Smooth muscle cell of the brain vasculature (primary cell): Measurements from ENCODE around the gene ZNF668.
"Not testable (repeated sequence)": the region's sequence is repeated elsewhere in the genome, so short reads cannot be mapped to it uniquely, and the experiment has no call there.

Experiments used
- DNase-seq: peaks from one replicate; pipeline ENCODE4 v3.0.0-alpha.2; 2012; ENCODE audit warnings: low read depth, low spot score

Gene ZNF668

DNA sequence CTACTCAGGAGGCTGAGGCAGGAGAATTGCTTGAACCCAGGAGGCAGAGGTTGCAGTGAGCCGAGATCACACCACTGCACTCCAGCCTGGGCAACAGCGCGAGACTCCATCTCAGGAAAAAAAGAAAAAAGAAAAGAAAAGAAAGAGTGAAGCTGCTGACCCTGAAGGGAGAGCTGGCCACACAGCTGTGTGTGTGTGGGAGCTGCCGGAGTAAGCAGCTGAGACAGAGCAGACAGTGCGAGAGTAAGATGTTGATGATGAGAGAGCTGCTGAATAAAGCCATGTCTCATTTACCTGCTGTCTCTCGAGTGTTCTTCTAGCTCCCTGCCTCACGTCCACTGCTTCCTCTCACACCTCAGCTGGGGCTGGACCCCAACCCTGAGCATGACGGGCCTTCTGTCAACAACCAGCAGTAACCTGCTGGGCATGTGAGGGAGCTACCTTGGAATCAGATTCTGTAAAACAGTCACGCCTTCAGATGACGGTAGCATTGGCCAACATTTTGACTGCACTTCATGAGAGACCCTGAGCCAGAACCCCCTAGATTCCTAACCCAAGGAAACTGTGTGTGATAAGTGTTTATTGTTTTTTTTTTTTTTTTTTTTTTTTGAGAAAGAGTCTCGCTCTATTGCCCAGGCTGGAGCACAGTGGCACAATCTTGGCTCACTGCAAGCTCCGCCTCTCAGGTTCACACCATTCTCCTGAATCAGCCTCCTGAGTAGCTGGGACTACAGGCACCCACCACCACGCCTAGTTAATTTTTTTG is 27.0 kb upstream of the ZNF668 start:
- DNase-seq, result not testable (repeated sequence)

DNA sequence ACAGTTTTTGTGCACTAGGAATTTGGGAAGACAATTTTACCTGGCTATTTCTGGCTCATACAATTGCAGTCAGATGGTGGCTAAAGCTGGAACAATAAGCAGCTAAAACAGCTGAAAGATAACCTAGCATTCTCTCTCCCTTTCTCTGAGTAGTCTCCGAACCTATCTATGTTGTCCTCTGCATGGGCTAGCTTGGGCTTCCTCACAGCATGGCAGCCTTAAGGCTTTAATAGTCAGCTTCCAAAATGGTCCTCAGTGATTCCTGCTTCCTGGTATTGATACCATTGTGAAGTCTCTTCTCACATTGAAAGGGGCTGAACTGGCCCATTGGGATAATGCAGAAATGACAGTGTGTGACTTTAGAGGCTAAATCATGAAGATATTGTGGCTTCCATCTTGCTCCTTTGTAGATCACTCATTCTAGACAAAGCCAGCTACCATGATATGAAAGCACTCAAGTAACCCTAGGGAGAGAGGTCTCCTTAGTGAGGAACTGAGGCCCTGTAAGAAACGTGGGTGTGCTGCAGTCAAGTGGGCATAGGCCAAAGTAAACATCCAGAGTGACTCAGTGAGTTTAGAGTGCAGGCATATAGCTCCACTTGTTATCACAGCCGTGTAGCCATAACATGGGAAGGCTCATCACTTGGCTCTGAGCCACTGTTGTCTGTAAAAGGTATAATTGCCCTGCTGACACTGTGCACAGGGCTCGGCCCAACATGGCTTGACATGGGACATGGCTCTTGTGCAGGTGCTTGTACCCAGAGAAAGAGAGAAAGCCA is 26.0 kb upstream of the ZNF668 start:
- no peak for DNase-seq

DNA sequence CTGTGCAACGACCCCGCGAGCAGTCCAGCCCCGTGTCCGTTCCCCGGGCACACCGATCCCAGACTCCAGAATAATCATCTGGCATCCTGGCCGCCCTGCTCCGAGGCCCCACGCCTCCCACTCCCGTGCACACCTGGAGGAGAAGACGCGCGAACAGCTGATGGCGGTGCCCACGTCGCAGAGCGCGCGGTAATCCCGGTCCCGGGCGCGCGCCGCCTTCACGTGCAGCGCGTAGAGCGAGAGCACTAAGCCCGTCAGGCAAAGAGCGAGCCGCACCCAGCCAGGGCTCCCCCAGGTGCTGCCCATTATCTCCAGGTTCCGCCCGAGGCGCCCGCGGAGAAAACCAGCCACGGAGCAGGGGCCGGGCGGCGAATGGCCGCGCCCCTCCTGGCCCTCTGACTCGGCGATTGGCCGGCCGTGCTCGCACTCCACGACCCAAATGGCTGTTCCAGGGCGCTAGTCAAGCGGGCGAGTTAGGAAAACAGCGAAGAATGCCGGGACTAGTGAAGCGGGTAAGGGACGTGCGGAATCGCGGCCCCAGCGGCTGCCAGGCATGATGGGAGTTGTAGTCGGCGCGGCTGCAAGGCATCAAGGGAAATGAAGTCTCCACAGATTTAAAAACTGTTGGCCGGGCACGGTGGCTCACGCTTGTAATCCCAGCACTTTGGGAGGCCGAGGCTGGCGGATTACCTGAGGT is 20.5 kb upstream of the ZNF668 start, which contains the start of gene VKORC1:
VKORC1 (minus strand) TSS at position 374 of the 697 bp plus-strand sequence; CDS start at position 306, 68 bp downstream.
- DNase-seq, result peak; percentile 94

DNA sequence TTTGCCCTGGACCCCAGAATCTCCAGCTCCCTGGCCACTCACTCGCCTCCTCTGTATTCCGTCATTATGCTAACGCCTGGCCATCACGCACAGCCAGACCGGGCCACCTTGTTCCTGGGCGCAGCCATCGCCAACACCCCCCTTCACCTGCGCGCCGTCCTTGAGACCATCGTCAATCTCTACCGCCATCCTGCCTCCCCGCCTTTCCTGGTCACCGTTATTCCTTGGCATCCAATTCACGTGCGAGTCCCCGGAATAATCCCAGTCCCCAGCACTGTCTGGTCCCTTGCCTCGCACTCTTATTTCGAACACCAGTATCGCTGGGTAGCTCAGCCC is 20.0 kb upstream of the ZNF668 start:
- no peak for DNase-seq

DNA sequence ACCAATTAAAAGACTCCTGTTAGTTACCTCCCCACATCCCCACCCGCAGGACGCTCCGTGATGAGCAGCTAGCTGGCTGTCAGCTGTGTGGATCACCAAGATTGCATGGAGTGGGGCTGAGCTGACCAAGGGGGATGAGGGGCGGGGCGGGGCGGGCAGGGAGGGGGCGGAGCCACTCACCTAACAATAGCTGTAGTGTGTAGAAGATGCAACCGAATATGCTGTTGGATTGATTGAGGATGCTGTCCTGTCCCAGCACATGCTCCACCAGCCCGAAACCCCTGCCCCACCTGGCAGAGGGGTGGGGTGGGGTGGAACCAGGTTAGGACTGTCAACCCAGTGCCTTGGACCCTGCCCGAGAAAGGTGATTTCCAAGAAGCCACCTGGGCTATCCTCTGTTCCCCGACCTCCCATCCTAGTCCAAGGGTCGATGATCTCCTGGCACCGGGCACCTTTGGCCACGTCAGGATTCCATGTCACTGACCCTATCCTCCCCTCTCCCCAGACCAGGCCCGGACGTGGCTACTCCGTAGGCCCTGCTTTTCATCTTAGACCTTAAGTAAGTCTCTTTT is 19.2 kb upstream of the ZNF668 start:
- no peak for DNase-seq

DNA sequence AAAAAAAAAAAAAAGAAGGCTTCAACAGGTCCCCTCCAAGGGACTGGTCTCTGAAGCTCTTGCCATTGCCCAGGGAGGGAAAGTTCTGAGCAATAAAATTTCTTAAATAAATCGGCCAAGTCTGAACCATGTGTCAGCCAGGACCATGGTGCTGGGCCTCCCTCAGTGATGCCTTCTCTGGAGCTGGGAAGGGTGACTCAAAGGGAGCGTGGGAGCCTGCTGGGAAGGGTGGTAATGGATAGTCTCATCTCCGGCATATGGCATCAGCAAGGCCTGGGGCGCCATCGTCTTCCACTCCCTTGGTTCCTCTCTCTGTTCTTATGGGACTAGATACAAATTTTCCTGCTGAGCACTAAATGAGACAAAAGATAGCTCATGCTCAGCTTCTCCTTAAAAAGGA is 18.3 kb upstream of the ZNF668 start:
- no peak for DNase-seq

DNA sequence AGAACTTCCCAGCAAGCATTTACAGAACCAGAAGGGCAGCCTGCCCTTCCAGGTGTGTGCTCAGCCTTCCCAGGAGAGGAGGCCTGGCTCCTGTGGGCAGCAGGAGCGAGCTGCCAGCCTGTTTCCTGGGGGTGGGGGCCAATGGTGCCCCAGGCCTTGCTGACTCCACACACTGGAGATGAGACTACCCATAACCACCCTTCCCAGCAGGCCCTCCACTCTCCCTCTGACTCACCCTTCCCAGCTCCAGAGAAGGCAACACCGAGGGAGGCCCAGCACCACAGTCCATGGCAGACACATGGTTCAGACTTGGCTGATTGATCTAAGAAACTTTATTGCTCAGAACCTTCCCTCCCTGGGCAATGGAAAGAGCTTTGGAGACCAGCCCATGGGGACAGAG is 16.5 kb upstream of the ZNF668 start:
- no peak for DNase-seq

DNA sequence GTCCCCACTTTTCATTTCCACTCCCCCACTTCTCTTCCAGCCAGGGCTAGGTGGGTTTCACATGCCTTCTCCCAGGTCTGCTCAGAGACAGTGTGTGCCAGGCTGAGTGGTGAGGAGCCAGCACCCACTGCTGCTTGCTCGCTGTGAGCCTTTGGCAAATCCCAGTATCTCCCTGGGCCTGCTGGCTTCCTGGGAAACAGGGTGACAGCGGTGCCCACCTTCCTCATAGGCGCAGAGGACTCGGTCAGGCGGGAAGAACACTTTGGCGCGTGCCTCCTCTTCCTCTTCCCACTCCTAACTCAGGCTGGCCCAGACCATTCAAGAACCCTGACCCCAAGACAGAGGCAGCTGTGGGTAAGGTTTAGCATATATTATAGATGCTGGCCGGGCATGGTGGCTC is 15.2 kb upstream of the ZNF668 start:
- DNase-seq, result no peak

DNA sequence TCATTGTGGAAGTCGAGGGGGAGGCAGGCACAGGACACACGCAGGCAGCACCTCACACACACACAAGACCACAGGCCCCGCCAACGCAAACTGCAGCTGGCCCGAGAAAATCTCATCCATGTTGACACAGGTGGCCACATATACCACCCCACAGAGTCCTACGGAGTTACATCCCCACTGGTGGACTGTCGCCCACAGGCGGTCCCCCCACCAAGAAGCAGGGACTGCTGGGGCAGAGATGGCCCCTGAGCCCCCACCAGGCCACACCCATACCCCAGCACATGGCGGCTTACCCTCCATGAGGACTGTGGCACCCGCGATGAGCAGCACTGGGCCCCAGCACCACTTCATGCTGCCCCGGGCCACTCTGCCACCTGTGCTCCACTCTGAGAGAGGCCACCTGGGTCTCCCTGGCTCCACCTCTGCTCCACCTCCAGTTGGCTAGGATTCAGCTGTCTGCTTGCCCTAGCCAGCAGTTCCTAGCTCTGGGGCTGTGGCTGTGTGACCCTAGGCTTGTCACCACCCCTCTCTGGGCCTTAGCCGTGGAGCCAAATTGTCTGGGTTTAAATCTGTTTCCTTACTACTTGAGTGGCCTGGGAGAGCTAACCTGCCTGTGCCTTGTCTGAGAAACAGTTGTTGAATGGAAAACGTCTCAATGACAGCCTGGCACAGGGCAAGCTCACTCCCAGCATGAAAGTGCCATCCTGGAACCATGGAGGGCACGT is 14.6 kb upstream of the ZNF668 start, which contains the start of gene PRSS53:
PRSS53 (minus strand) TSS at position 485 of the 725 bp plus-strand sequence; CDS start at position 351, 134 bp downstream.
- no peak for DNase-seq

DNA sequence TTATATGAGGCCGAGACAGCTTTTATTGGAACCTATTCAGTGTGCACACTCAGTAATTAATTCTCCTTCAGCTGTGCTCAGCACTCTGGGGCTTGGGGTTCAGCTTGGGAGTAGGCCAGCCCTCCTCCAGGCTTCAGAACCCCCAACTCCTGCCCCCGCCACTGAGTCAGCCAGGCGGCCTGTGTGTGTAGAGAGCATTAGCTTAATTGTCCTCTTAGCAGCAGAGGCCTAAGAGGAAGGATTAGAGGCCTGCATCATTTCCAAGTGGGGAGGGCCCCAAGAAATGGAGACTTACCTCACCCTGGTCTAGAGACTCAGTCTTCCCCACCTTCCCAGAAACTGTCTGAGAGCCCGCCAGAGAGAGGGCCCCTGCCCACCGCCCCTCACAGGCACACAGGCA is 13.9 kb upstream of the ZNF668 start:
- DNase-seq, result no peak

DNA sequence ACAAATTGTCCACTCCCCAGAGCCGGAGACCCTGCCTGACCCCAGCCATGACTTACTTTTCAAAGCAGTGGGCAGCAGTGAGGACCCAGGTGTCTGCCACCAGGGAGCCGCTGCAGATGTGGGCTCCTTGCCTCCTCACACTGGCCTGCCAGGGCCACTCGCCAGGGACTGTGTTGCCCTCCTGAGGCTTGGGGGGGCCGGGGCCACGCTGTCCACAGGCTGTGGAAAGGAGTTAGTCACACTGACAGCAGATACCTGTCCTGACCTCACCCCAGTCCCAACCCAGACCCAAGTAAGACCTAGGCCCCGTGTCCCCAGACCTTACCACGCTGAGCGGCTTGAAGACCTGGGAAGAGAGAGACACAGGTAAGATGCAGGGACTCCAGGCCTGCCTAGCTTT is 13.4 kb upstream of the ZNF668 start:
- DNase-seq, result no peak

DNA sequence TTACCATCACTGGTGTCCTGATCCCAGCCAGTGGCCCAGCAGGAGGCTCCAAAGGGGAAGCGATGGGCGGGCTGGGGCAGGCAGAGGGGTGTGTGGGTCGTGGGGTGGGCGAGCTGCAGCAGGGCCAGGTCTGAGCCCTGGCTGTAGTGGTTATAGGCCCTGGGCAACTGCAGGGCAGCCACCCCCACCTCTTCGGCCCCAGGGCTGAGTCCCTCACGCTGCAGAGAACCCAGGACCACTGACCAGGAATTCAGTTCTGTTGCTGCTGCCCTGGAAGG is 12.5 kb upstream of the ZNF668 start:
- DNase-seq, result no peak

DNA sequence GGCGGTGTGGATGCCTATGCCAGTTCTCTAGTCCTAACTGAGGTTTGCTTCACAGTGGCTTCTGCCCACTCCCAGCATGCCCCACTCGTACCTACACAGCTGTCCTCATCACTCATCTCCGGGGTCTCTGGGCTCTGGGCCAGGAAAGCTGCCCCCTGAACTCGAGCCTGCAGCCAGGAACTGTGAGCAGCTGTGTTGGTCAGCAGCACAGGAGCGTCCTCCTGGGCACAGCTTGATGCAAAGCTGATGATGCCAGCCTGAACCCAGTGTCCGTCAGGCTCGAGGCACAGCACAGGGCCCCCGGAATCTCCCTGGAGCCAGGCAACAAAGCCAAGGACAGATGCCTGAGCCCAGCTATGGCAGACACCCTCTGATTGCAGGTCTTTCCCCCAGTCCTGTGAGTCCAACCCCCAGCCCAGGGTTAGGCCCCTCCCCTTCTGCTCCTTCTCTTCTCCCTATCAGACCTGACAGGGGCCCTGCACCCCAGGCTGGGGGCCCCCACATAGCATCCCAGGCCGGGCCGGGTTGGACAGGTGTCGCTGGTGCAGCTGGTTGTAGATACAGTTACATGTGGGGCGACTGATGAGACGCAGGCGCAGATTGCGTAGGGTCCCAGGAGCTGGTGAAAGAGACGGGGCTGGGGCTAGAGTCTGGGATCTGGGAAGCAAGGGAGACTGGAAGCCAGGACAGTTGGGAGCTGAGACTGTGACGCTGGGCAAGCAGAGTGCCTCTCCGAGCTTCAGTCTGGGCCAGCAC is 12.0 kb upstream of the ZNF668 start:
- DNase-seq, result no peak

DNA sequence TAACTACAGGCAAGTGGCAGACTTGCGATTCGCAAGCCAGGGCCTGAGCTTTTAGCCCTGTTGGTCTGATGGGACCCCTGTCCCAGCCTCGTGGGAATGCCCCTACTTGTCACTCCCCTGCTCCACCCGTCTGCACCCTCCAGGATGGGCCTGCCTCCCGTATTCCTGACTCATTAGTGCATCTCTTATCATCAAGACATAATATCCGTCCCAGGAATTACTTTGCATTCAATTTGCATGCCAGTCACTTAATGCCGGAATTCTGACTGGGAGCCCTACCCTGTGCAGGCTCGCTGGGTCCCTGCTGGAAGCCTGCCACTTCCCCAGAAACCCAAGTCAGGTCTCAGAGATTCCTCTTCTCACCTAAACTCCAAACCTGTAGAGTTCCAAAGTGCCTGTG is 11.4 kb upstream of the ZNF668 start:
- no peak for DNase-seq

DNA sequence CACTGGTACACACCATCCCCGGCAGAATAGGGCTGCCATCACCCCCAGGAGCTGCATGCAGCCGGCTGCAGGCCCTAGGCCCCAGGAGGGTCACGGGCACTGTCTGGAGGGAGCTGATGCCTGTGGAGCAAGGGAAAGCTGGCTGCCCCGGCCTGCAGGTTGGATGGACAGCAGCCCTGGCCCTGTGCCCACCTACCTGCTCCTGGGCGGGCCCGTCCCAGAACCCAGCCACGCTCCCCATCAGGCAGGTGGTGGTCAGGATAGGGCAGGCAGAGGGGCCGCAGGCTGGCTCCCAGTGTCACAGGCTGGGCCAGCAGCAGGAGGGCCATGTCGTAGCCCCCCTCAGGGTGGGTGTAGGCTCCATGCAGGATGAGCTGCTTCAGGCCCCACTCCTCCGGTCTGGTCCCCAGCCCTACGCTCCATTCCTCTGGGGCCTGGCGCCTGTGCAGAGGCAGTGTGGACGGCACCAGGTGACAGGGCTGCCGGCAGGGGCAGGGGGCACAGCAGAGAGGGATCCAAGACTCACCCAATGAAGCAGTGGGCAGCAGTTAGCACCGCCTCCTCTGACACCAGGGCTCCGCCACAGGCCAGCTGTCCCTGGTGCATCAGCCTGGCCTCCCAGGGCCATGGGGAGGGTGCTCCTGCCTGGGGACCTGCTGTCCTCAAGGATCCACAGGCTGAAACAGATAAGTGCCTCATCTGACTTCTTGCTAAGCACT is 10.7 kb upstream of the ZNF668 start:
- no peak for DNase-seq

DNA sequence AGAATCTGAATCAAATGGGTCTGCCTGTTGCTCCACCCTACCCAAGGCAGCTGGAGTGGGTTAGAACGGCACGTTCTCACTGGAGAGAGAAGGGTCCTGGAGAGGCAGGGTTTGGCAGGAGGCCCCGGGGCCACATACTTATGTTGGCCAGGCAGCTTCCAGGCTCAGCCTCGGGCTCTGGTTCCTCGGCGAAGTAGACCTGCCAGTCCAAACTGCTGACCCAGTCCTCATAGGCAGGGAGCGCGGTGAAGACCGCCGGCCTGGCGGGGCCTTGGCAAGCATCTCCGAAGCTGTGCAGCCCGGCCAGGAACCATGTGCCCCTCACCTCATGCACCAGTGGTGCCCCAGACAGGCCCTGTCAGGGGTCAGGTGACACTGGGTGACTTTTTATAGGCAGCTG is 9.9 kb upstream of the ZNF668 start:
- DNase-seq, result no peak

DNA sequence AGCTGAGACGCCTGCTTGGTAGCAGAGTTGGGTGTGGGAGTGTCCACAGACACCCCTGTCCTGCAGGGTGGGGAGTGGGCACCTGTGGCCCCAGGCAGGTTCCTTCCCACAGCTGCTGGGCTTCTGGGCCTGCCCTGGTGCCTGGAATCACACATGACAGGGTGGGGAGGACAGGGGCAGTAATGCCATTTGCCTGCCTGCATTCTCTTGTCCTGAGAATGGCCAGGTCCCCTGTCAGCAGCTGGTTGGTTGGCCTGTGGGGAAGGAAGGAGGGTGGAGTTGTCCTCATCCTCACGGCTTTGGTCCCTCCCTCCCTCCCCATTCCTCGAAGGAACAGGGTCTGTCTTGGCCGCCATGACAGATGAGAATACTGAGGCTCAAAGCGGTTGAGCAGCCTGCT is 9.5 kb upstream of the ZNF668 start:
- DNase-seq, result no peak

DNA sequence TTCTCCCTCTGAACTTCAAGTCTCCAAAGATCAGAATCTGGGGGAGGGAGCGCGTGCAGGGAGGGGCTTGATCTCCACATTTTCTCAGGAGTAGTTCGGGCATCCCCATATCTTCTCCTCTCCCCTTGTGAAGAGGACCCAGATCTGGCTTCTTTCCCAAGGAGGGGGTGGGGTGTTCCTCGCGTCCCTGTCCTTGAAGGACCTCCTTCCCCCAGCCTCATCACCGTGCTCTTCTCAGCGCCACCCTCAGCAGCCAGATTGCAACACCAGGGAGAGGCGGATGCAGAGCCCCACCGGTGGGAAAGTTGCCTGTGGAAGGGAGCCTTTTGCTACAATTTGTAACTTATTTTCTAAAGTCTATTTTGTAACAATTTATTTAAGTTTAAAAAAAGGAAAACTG is 9.0 kb upstream of the ZNF668 start:
- no peak for DNase-seq

DNA sequence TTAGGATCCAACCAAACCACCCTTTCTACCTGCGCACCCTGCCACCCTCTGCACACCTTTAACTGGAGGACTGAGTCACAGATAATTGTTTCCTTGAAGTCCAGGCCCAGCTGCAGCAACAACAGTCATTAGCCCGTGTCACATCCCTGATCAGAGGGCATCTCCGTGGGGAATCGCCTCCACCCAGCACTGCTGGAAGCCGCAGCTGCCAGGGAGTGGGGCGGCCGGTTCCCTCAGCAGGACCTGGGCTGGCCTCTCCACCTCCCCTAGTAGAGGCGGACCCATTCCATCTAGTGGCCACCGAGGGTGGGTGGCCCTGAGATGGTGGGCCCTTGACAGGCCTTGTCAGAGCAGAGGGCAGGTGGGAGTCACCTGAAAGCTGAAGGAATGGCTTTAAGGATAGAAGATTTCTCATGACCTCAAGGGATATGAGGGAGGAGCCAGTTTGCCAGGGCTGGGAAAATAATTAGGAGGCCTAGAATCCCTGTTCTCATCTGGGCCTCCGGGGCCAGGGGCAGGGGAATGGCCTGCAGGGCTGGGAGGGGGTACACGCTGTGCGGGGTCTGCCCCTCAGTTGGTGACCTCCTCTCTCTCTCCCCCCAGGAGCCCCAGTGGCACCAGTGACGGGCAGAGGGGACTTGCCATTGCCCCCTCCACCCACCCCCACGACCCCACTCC is 8.5 kb upstream of the ZNF668 start:
- no peak for DNase-seq
